IMR-90 (cell line): ENCODE data around the gene COL15A1. TPM values are rescaled to one million over a fixed set of nuclear protein-coding genes. Genes with fewer than 3 reads are reported as not detected.

Source experiments
- ATAC-seq: fragments of 200-7000 bp; cut with Tn5 transposase; 2 replicates; pipeline ENCODE4 v1.9.1; 2020; ENCODE audit warnings: low read depth, mild to moderate bottlenecking, moderate library complexity
- BruUV-seq: library from RNA; stranded (reverse); fragments of 400-500 nt; replicated peaks from 2 replicates; lab custom pipeline; 2021; lab: Mats Ljungman, UMichigan
- CTCF ChIA-PET: fragments of 300-600 bp; formaldehyde crosslinking; extraction: SDS; loops from one replicate; lab custom pipeline; 2021; ENCODE audit warnings: antibody characterized with exemption; lab: Yijun Ruan, JAX
- POLR2A ChIA-PET: fragments of 300-600 bp; sonication (Branson Sonifier 250); formaldehyde crosslinking; loops from one replicate; lab custom pipeline; 2022; ENCODE audit warnings: antibody characterized with exemption; ENCODE audit not compliant: unreplicated experiment; lab: Charles Lee
- DNase-seq: peaks from one replicate; pipeline ENCODE4 v3.0.0; 2013
- H2AFZ ChIP-seq: replicated peaks from 2 replicates; pipeline ENCODE3; 2013; ENCODE audit warnings: low read length, mild to moderate bottlenecking; ENCODE audit not compliant: poor library complexity
- H2AK5ac ChIP-seq: 2 replicates; pipeline ENCODE4 v1.6.1; 2013; ENCODE audit warnings: low read depth, low read length, inconsistent platforms
- H2AK9ac ChIP-seq: replicated peaks from 2 replicates; pipeline ENCODE3; 2013; ENCODE audit warnings: mild to moderate bottlenecking, low read depth, low read length, moderate library complexity; ENCODE audit not compliant: poor library complexity
- H2BK120ac ChIP-seq: 2 replicates; pipeline ENCODE4 v1.6.1; 2013; ENCODE audit warnings: low read depth, low read length, inconsistent platforms
- H2BK15ac ChIP-seq: 3 replicates; pipeline ENCODE4 v1.6.1; 2013; ENCODE audit warnings: low read depth, low read length, inconsistent platforms
- H2BK20ac ChIP-seq: 2 replicates; pipeline ENCODE4 v1.6.1; 2013; ENCODE audit warnings: low read depth, mild to moderate bottlenecking, inconsistent platforms, low read length, moderate library complexity
- H2BK5ac ChIP-seq: 2 replicates; pipeline ENCODE4 v1.6.1; 2013; ENCODE audit warnings: mild to moderate bottlenecking, low read depth, low read length, inconsistent platforms; ENCODE audit not compliant: poor library complexity, severe bottlenecking
- H3K14ac ChIP-seq: replicated peaks from 2 replicates; pipeline ENCODE4 v1.6.1; 2013; ENCODE audit warnings: low read depth, low read length, inconsistent platforms
- H3K18ac ChIP-seq: 2 replicates; pipeline ENCODE4 v1.6.1; 2013; ENCODE audit warnings: low read depth, low read length, control low read depth
- H3K23ac ChIP-seq: 2 replicates; pipeline ENCODE4 v1.6.1; 2013; ENCODE audit warnings: low read depth, low read length, inconsistent platforms
- H3K27ac ChIP-seq: 2 replicates; pipeline ENCODE4 v1.5.1; 2013; ENCODE audit warnings: mild to moderate bottlenecking, control low read depth, low read length; ENCODE audit not compliant: insufficient read depth
- H3K27me3 ChIP-seq: 2 replicates; pipeline ENCODE4 v1.6.1; 2013; ENCODE audit warnings: low read length; ENCODE audit not compliant: control insufficient read depth, insufficient read depth
- H3K36me3 ChIP-seq: 2 replicates; pipeline ENCODE4 v1.6.1; 2013; ENCODE audit warnings: low read length, mixed read lengths; ENCODE audit not compliant: control insufficient read depth, insufficient read depth
- H3K4ac ChIP-seq: 2 replicates; pipeline ENCODE4 v1.6.1; 2013; ENCODE audit warnings: low read depth, low read length, inconsistent platforms
- H3K4me1 ChIP-seq: 2 replicates; pipeline ENCODE4 v1.6.1; 2013; ENCODE audit warnings: low read length, mixed read lengths; ENCODE audit not compliant: control insufficient read depth, insufficient read depth
- H3K4me2 ChIP-seq: 2 replicates; pipeline ENCODE4 v1.6.1; 2013; ENCODE audit warnings: low read depth, mild to moderate bottlenecking, control low read depth, low read length, moderate library complexity
- H3K4me3 ChIP-seq: 2 replicates; pipeline ENCODE4 v1.5.1; 2013; ENCODE audit warnings: low read depth, mild to moderate bottlenecking, control low read depth, low read length, moderate library complexity; ENCODE audit not compliant: insufficient read depth
- H3K56ac ChIP-seq: 2 replicates; pipeline ENCODE4 v1.6.1; 2013; ENCODE audit warnings: low read length, inconsistent platforms; ENCODE audit not compliant: insufficient read depth; ENCODE audit errors: extremely low read depth
- H3K79me1 ChIP-seq, 2 experiments: 2 replicates each; pipeline ENCODE4 v1.6.1; 2013; ENCODE audit warnings: low read length in 2 of 2, inconsistent platforms in 1 of 2, low read depth in 1 of 2
- H3K9ac ChIP-seq: 2 replicates; pipeline ENCODE4 v1.6.1; 2013; ENCODE audit warnings: low read depth, low read length, control low read depth
- H3K9me1 ChIP-seq: 2 replicates; pipeline ENCODE4 v1.6.1; 2013; ENCODE audit warnings: low read length, inconsistent platforms; ENCODE audit not compliant: insufficient read depth
- H3K9me3 ChIP-seq: 2 replicates; pipeline ENCODE4 v1.6.1; 2013; ENCODE audit warnings: low read length; ENCODE audit not compliant: control insufficient read depth, insufficient read depth
- H4K20me1 ChIP-seq: 2 replicates; pipeline ENCODE4 v1.6.1; 2013; ENCODE audit warnings: low read length, inconsistent platforms; ENCODE audit not compliant: insufficient read depth
- H4K5ac ChIP-seq: 2 replicates; pipeline ENCODE4 v1.6.1; 2013; ENCODE audit warnings: mild to moderate bottlenecking, low read depth, low read length, control low read depth
- H4K8ac ChIP-seq, 2 experiments: 2 replicates each; pipeline ENCODE4 v1.6.1; 2013; ENCODE audit warnings: low read depth in 2 of 2, low read length in 2 of 2, control low read depth in 1 of 2, inconsistent platforms in 1 of 2
- H4K91ac ChIP-seq: 2 replicates; pipeline ENCODE4 v1.6.1; 2013; ENCODE audit warnings: low read depth, low read length, inconsistent platforms; ENCODE audit not compliant: insufficient read depth
- BHLHE40 ChIP-seq: fragments of 150-350 bp; IDR thresholded peaks from 2 replicates; pipeline ENCODE4 v1.6.1; 2016; ENCODE audit warnings: mild to moderate bottlenecking, low read depth, low read length
- CEBPB ChIP-seq: IDR thresholded peaks from 2 replicates; pipeline ENCODE4 v1.6.1; 2012; ENCODE audit warnings: low read depth, low read length, improper control_type of control experiment
- CHD1 ChIP-seq: IDR thresholded peaks from 2 replicates; pipeline ENCODE4 v1.6.1; 2012; ENCODE audit warnings: low read depth, low read length, improper control_type of control experiment
- CTCF ChIP-seq: conservative IDR thresholded peaks from 2 replicates; pipeline ENCODE4 v1.5.1; 2012; ENCODE audit warnings: mild to moderate bottlenecking, low read depth, low read length, improper control_type of control experiment
- FOS ChIP-seq: fragments of 150-350 bp; IDR thresholded peaks from 2 replicates; pipeline ENCODE4 v1.6.1; 2016; ENCODE audit warnings: low read depth, low read length
- MAFK ChIP-seq: IDR thresholded peaks from 2 replicates; pipeline ENCODE4 v1.6.1; 2012; ENCODE audit warnings: low read depth, low read length, improper control_type of control experiment
- MAZ ChIP-seq: IDR thresholded peaks from 2 replicates; pipeline ENCODE4 v1.6.1; 2012; ENCODE audit warnings: low read depth, mild to moderate bottlenecking, low read length, improper control_type of control experiment, moderate library complexity, borderline replicate concordance
- NFE2L2 ChIP-seq: fragments of 150-350 bp; IDR thresholded peaks from 2 replicates; pipeline ENCODE4 v1.6.1; 2016; ENCODE audit warnings: low read depth, mild to moderate bottlenecking, low read length
- POLR2A ChIP-seq: IDR thresholded peaks from 2 replicates; pipeline ENCODE4 v1.6.1; 2012; ENCODE audit warnings: mild to moderate bottlenecking, low read depth, low read length
- RAD21 ChIP-seq: IDR thresholded peaks from 2 replicates; pipeline ENCODE4 v1.6.1; 2012; ENCODE audit warnings: low read length, improper control_type of control experiment
- RCOR1 ChIP-seq: IDR thresholded peaks from 2 replicates; pipeline ENCODE4 v1.6.1; 2012; ENCODE audit warnings: mild to moderate bottlenecking, low read length, improper control_type of control experiment; ENCODE audit not compliant: insufficient replicate concordance
- RFX5 ChIP-seq: IDR thresholded peaks from 2 replicates; pipeline ENCODE4 v1.8.0; 2012; ENCODE audit warnings: low read depth, mild to moderate bottlenecking, low read length, moderate library complexity
- SMC3 ChIP-seq: fragments of 150-350 bp; IDR thresholded peaks from 2 replicates; pipeline ENCODE4 v1.6.1; 2016; ENCODE audit warnings: low read depth, mild to moderate bottlenecking, antibody characterized with exemption, low read length, moderate library complexity
- WGBS, 2 experiments: methylation state at CpG; one replicate each; pipeline versions ENCODE4 v1.1.5 to v1.1.7; 2013; ENCODE audit warnings: missing lambda C conversion rate in 2 of 2; ENCODE audit not compliant: insufficient read length in 1 of 2; ENCODE audit errors: extremely low coverage in 2 of 2; 5-methylcytosine and 5-hydroxymethylcytosine counted together
- dilution Hi-C: fragments of 300-500 bp; cut with HindIII; formaldehyde crosslinking; loops from one replicate; pipeline ENCODE4 v1.14.3; 2018; ENCODE audit warnings: low sequenced_read_pairs; ENCODE audit not compliant: unreplicated experiment
- in situ Hi-C: fragments of 300-500 bp; cut with MboI; formaldehyde crosslinking; loops from 3 replicates; pipeline ENCODE4 v1.14.3; 2019; ENCODE audit warnings: low sequenced_read_pairs, inconsistent platforms, mixed read lengths
- intact Hi-C: fragments of 100-400 bp; cut with micrococcal nuclease; formaldehyde crosslinking; loops from 2 replicates; pipeline ENCODE4 v1.10.0; 2022
- polyA plus RNA-seq, 3 experiments: library from polyadenylated mRNA; depleted of rRNA; stranded (reverse); fragments of >200 nt; gene quantifications; 2 replicates each; pipeline ENCODE4 v1.2.3, GENCODE V29; 2012; ENCODE audit warnings: low replicate concordance in 1 of 3
- total RNA-seq: library from RNA; depleted of rRNA; stranded (reverse); fragments of >200 nt; gene quantifications from 2 replicates; pipeline ENCODE4 v1.2.3, GENCODE V29; 2012
- TF ChIP-seq, protein P1 (sequence below): fragments of 150-350 bp; IDR thresholded peaks from 2 replicates; pipeline ENCODE4 v1.6.1; 2016; ENCODE audit warnings: low read depth, mild to moderate bottlenecking, low read length, moderate library complexity, borderline replicate concordance
- TF ChIP-seq, protein P2 (sequence below): fragments of 150-350 bp; IDR thresholded peaks from 2 replicates; pipeline ENCODE4 v1.6.1; 2017; ENCODE audit warnings: mild to moderate bottlenecking, antibody characterized with exemption, low read length, low read depth

Gene COL15A1
- total and polyA plus RNA-seq, 2 of the 4 experiments (the other 2 are of a cell fraction): 2.2 to 3.7 TPM

DNA sequence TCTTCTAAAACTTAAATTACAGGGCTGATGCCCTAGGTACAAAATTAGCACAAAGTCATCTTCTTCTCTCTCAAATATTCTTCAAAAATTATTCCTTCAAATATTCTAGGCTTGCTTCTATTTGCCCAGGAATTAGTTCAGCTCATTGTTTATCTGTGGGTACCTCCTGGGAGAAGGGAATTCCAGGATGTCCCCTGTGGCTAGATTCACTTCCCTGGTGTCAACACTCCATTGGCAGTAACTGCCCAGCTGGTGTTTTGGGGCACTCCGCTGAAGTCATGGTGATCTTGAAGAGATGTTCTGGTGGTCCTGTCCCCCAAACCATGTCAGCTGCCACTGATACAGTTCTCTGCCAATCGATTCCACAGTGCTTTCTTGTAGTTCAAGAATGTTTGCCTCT lies 135.0 kb downstream of the COL15A1 start (continued):
- TF ChIP-seq, protein P1, sequence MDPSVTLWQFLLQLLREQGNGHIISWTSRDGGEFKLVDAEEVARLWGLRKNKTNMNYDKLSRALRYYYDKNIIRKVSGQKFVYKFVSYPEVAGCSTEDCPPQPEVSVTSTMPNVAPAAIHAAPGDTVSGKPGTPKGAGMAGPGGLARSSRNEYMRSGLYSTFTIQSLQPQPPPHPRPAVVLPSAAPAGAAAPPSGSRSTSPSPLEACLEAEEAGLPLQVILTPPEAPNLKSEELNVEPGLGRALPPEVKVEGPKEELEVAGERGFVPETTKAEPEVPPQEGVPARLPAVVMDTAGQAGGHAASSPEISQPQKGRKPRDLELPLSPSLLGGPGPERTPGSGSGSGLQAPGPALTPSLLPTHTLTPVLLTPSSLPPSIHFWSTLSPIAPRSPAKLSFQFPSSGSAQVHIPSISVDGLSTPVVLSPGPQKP: no peak
- TF ChIP-seq SMC3: no peak
- TF ChIP-seq FOS: no peak
- no peak for TF ChIP-seq NFE2L2

- H4K5ac ChIP-seq: no peak overlapping the region
- intact Hi-C loops: no loop called here
- no CpG with 5 or more reads among the region's 3 CpGs for WGBS, 2 experiments
- TF ChIP-seq POLR2A: no peak
- no peak for TF ChIP-seq CEBPB
- no peak for TF ChIP-seq MAFK
- TF ChIP-seq CHD1: no peak
- TF ChIP-seq RAD21: no peak
- no peak for TF ChIP-seq RFX5
- TF ChIP-seq, protein P2, sequence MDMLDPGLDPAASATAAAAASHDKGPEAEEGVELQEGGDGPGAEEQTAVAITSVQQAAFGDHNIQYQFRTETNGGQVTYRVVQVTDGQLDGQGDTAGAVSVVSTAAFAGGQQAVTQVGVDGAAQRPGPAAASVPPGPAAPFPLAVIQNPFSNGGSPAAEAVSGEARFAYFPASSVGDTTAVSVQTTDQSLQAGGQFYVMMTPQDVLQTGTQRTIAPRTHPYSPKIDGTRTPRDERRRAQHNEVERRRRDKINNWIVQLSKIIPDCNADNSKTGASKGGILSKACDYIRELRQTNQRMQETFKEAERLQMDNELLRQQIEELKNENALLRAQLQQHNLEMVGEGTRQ: no peak
- TF ChIP-seq CTCF: no peak
- no peak for TF ChIP-seq BHLHE40
- TF ChIP-seq RCOR1: no peak
- no peak for TF ChIP-seq MAZ
These were observed 135.8 kb downstream of the COL15A1 start for GRCh38 chr9:99079542-99079941.

More at GRCh38 chr9:99079542-99079941, 135.8 kb downstream of the COL15A1 start:
- no peak overlapping the region for H3K23ac ChIP-seq
- H3K27ac ChIP-seq: no peak overlapping the region
- H3K79me1 ChIP-seq: no peaks in the 10 kb centered on the region
- no peak overlapping the region for H2BK5ac ChIP-seq
- peaks cover 7% of the 10 kb centered on the region for H3K4me1 ChIP-seq
- CTCF ChIA-PET: no interaction called here
- no peak overlapping the region for H3K56ac ChIP-seq
- H3K14ac ChIP-seq: 0 out of 2 replicates have a peak overlapping the region, but pooled peaks have one; percentile 18
- H3K4ac ChIP-seq: no peak overlapping the region
- no peak for ATAC-seq
- H2BK20ac ChIP-seq: no peak overlapping the region
- H3K36me3 ChIP-seq: no peaks in the 10 kb centered on the region
- no peak overlapping the region for H2BK15ac ChIP-seq
- no peaks in the 10 kb centered on the region for H3K9me3 ChIP-seq
- no peak overlapping the region for H2BK120ac ChIP-seq
- no peak overlapping the region for H3K4me2 ChIP-seq
- no peak overlapping the region for H2AK9ac ChIP-seq
- H2AK5ac ChIP-seq: no peak overlapping the region; the same call in 1 of the 2 replicates
- no peak overlapping the region for H4K8ac ChIP-seq
- POLR2A ChIA-PET: no interaction called here
- in situ Hi-C loops: no loop called here
- H3K9me1 ChIP-seq: peaks cover 13% of the 10 kb centered on the region
- no peak overlapping the region for H3K18ac ChIP-seq
- no TSS peak for BruUV-seq
- dilution Hi-C loops: no loop called here
- no peak for DNase-seq
- no peak overlapping the region for H3K4me3 ChIP-seq
- no peak overlapping the region for H4K91ac ChIP-seq
- no peak overlapping the region for H2AFZ ChIP-seq
- no peak overlapping the region for H3K9ac ChIP-seq
- H4K20me1 ChIP-seq: peaks cover 5% of the 10 kb centered on the region; the same call in 1 of the 2 replicates
- H3K27me3 ChIP-seq: peaks cover 5% of the 10 kb centered on the region; the same call in 1 of the 2 replicates
